ENCODE measurements around the gene HS6ST3.

GRCh38 chr13:96880419-96880818 lies 790.5 kb downstream of the HS6ST3 start:
- no peak for TF ChIP-seq POLR2AphosphoS5 (IDR thresholded peaks at IDR 0.05; ENCODE audit: borderline replicate concordance, low read depth, low read length)
- no peak for TF ChIP-seq EZH2 (IDR thresholded peaks at IDR 0.05)
